Measurements from ENCODE around the gene C17orf50. TPM values are rescaled to one million over a fixed set of nuclear protein-coding genes. Genes with fewer than 3 reads are reported as not detected.
A peak's percentile ranks its signal among the peaks of the same experiment; 100 is the strongest.

C17orf50 gene
- total and polyA plus RNA-seq, 3 experiments from 2014 or later, result not detected

DNA sequence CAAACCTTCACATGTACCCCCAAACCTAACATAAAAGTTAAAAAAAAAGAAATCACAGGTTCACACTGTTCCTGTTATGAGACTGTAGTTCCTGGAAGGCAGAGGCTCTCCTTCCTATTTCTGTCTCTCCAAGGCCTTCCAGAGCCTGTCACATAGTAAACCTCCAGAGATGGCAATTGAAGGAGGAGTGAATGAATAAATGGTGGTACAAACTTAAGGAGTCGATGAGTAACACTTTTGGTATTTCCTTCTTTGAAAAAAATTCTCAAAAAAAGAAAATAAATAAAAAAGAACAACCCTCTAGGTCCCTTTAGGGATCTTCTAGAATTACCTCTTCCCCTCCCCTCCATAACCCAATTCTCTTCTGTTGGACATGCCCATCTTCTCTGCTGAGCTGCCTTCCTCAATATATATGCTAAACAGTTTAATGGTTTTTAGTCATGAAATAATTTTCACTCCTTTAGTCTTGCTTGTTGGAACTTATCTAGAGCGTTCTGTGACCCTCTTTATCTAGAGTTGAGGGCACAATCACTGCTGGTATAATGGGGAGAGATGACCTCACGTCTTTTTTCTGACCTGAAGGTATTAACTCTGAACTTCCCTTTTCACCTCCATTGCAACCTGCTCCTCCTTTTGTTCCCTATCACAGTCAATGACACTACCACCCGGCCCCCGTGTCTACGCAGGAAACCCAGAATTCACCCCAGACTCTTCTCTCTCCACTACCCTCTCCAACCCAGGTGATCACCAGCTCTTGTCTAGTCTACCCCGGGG, 46.9 kb downstream of the C17orf50 start:
- Mint-ChIP-seq H3K36me3 (peaks cover 0 to 18% (median 0%) of the 10 kb centered on the region in 3 donors), H3K4me3 (peak overlapping the region in 6 of 7 donors; percentile 56 to 99 (median 86)), H3K4me1 (peaks cover 36 to 43% (median 36%) of the 10 kb centered on the region in 3 donors), H3K9me3 (no peaks in the 10 kb centered on the region), H3K27me3 (no peaks in the 10 kb centered on the region), H3K27ac (peak overlapping the region; percentile 90 to 99 (median 97))
- Histone ChIP-seq H3K9me3 (ENCODE audit: low read length) (no peaks in the 10 kb centered on the region), H3K27ac (ENCODE audit: low read depth, low read length) (no peak overlapping the region), H3K4me1 (ENCODE audit: insufficient read depth, low read length) (peaks cover 31% of the 10 kb centered on the region), H3K4me3 (ENCODE audit: low read length) (no peak overlapping the region), H3K36me3 (ENCODE audit: insufficient read depth, low read length) (no peaks in the 10 kb centered on the region), H3K27me3 (ENCODE audit: insufficient read depth, low read length, poor library complexity, severe bottlenecking) (no peaks in the 10 kb centered on the region)
- CTCF ChIA-PET, result interaction anchor here (1.2 to 11.5 kb wide), 7 partner anchors 8 to 60 kb away, joined by 4 to 250 read pairs (median 10); partner anchors contain the start of gene C17orf50
- DNase-seq, result no peak
- POLR2A ChIA-PET, result interaction anchor here (2.0 to 3.4 kb wide), 2 partner anchors 13 to 42 kb away, joined by 6 to 66 read pairs; partner anchors contain the start of gene MMP28

DNA sequence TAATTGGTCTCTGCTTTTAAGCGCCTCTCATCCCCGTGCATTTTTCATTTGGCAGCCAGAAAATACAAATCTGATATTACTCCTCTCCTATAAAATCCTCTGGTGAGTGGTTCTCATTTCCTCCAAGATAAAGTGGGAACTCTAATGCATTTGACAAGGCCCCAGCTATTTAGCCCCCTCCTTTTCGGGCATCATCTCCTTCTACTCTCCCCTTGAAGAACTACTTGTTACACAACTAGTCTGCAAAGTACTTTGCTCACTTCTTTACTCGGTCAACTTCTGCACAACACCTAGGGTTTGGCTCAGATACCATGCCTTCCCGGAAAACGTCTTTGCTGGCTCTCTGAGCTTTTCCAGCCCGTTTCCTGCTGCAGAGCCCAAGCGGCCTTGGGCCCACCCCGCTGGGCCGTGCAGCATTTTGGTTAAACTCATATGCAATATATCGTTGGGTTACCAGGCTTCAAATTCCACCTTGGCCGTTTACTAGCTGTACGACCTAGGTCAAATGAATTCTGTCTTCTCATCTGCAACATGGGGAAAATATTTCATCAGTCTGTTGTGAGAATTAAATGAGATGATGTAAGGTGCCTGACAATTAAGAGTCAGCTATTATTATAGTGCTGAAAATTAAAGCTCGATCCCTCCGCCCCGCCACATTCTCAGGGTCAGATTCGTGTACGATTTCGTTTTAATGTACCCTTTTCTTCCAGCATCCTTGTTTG, 47.7 kb downstream of the C17orf50 start:
- H3K36me3 ChIP-seq (ENCODE audit: insufficient read depth, low read length), result no peaks in the 10 kb centered on the region
- peak overlapping the region; percentile 83 for H3K4me3 ChIP-seq (ENCODE audit: low read length)
- H3K27ac Mint-ChIP-seq, result peak overlapping the region; percentile 90 to 99 (median 97)
- peak overlapping the region; percentile 90 to 99 (median 97) for H3K4me3 Mint-ChIP-seq
- no peaks in the 10 kb centered on the region for H3K27me3 Mint-ChIP-seq
- peaks cover 0 to 23% (median 0%) of the 10 kb centered on the region in 3 donors for H3K36me3 Mint-ChIP-seq
- no peaks in the 10 kb centered on the region for H3K9me3 Mint-ChIP-seq
- DNase-seq, result no peak
- H3K9me3 ChIP-seq (ENCODE audit: low read length), result no peaks in the 10 kb centered on the region
- H3K4me1 Mint-ChIP-seq, result peaks cover 43 to 51% (median 44%) of the 10 kb centered on the region in 3 donors
- POLR2A ChIA-PET, result interaction anchor here (0.6 to 3.4 kb wide), 18 partner anchors 12 to 745 kb away, joined by 3 to 66 read pairs (median 4); partner anchors contain the start of genes AP2B1, CCL5, MMP28 and NLE1
- H3K4me1 ChIP-seq (ENCODE audit: insufficient read depth, low read length), result peaks cover 39% of the 10 kb centered on the region
- CTCF ChIA-PET, result interaction anchor here (0.8 to 11.5 kb wide), 31 partner anchors 9 to 727 kb away, joined by 3 to 250 read pairs (median 4); partner anchors contain the start of genes C17orf50, CCL5 and PIGW
- peak overlapping the region; percentile 83 for H3K27ac ChIP-seq (ENCODE audit: low read depth, low read length)
- no peaks in the 10 kb centered on the region for H3K27me3 ChIP-seq (ENCODE audit: insufficient read depth, low read length, poor library complexity, severe bottlenecking)

DNA sequence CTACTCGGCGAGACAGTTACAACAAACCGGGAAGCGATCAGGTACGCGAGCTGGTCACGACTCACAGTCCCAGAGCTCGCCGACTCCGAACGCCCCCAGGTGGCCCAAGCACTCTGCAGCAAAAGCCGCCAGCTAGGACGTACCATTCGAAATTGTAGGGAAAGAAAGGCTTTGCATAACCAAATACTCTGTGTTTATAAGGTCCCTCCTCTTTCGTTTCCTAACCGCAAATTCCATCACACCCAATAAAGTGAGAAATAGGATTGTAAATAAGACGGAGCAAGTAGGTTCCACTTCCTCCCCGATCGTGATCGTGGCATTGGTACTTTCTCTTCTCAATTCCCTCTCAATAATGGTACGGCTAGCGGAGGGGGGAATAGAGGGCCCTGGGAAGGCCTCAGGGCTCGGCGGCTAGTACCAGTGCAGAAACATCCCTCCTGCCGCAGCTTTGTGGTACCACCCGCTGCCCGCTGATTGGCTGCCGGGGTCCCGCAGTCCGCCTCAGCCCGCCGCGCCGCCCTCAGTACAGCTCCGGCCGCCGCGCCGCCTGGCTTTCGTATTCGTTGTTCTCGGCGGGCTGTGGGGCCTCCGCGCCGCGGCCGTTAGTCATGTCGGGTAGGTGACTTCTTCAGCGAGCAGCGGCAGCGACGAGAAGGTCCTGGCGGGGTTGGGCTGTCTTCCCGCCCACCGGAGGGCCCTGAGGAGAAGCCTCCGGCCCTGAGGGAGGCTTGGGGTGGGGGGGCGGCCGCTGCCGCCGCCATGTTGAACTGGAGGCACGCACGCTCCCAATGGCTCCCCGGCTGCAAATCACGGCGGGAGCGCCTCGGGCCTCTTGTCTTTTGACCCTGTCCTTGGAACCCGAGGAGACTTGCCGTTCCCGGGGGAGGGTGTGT, 48.5 kb downstream of the C17orf50 start, which contains the start of gene TAF15:
Gene TAF15, plus strand, starts transcription at position 523 of the 893 bp plus-strand sequence. Its CDS starts 86 bp downstream, at position 609.
- Histone ChIP-seq H3K4me3 (ENCODE audit: low read length) (peak within 1 kb of the TSS; percentile 83), H3K27me3 (ENCODE audit: insufficient read depth, low read length, poor library complexity, severe bottlenecking) (no peaks in the 10 kb centered on the region), H3K36me3 (ENCODE audit: insufficient read depth, low read length) (no peaks in the 10 kb centered on the region), H3K9me3 (ENCODE audit: low read length) (no peaks in the 10 kb centered on the region), H3K27ac (ENCODE audit: low read depth, low read length) (peak within 1 kb of the TSS; percentile 83), H3K4me1 (ENCODE audit: insufficient read depth, low read length) (peaks cover 44% of the 10 kb centered on the region)
- peak; percentile 94 to 97 (median 97) for DNase-seq
- Mint-ChIP-seq H3K27me3 (no peaks in the 10 kb centered on the region), H3K27ac (peak within 1 kb of the TSS; percentile 90 to 99 (median 97)), H3K36me3 (peaks cover 0 to 27% (median 0%) of the 10 kb centered on the region in 3 donors), H3K9me3 (no peaks in the 10 kb centered on the region), H3K4me3 (peak within 1 kb of the TSS; percentile 90 to 99 (median 97)), H3K4me1 (peaks cover 49 to 59% (median 49%) of the 10 kb centered on the region in 3 donors)
- CTCF ChIA-PET, result interaction anchor here (0.8 to 11.5 kb wide), 32 partner anchors 8 to 726 kb away, joined by 3 to 250 read pairs (median 4); partner anchors contain the start of genes AP2B1, C17orf50, CCL5 and PIGW
- POLR2A ChIA-PET, result interaction anchor here (0.6 to 3.4 kb wide), 22 partner anchors 12 to 746 kb away, joined by 3 to 66 read pairs (median 4); partner anchors contain the start of genes AP2B1, CCL5, MMP28 and NLE1

DNA sequence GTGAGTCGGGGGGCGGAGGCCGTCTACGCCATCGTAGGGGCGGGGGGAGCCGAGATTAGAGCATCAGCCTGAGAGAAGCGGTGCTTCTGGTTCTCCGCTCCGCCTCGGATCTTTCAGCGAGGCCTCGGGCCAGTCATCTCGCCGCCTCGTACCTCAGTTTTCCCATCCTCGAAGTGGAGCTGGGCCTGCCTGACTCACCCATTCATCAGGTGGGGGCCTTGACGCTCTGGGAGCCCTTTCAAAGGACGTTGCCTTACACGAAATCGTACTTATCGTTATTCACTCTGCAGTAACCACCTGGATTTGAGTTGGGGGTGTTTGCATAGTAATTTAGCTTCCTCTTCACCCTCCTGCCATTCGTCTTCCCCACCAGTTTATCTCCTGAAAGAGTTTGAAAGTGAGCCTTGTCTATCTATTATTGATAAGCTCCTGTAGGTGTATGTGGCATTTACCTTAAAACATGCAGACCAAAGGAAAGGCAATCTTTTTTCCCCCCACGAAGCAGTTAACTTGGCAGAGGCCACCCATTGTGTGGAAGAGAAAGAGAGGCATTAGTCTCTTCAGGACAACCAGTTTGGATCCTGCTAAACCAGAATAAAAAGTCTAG, 49.3 kb downstream of the C17orf50 start:
- Mint-ChIP-seq H3K27ac (peak overlapping the region; percentile 90 to 99 (median 97)), H3K36me3 (peaks cover 0 to 29% (median 0%) of the 10 kb centered on the region in 3 donors), H3K4me1 (peaks cover 52 to 61% (median 56%) of the 10 kb centered on the region in 3 donors), H3K4me3 (peak overlapping the region; percentile 90 to 99 (median 97)), H3K27me3 (no peaks in the 10 kb centered on the region), H3K9me3 (no peaks in the 10 kb centered on the region)
- Histone ChIP-seq H3K36me3 (ENCODE audit: insufficient read depth, low read length) (no peaks in the 10 kb centered on the region), H3K9me3 (ENCODE audit: low read length) (no peaks in the 10 kb centered on the region), H3K27me3 (ENCODE audit: insufficient read depth, low read length, poor library complexity, severe bottlenecking) (no peaks in the 10 kb centered on the region), H3K27ac (ENCODE audit: low read depth, low read length) (peak overlapping the region; percentile 83), H3K4me1 (ENCODE audit: insufficient read depth, low read length) (peaks cover 45% of the 10 kb centered on the region), H3K4me3 (ENCODE audit: low read length) (peak overlapping the region; percentile 83)
- CTCF ChIA-PET, result interaction anchor here (0.9 to 11.5 kb wide), 12 partner anchors 13 to 725 kb away, joined by 3 to 250 read pairs (median 3); partner anchors contain the start of genes AP2B1, C17orf50, CCL5 and PIGW
- POLR2A ChIA-PET, result interaction anchor here (0.8 to 3.4 kb wide), 5 partner anchors 15 to 232 kb away, joined by 3 to 66 read pairs (median 5); partner anchors contain the start of genes MMP28 and PEX12
- peak in 1 of 5 donors; percentile 7 for DNase-seq

DNA sequence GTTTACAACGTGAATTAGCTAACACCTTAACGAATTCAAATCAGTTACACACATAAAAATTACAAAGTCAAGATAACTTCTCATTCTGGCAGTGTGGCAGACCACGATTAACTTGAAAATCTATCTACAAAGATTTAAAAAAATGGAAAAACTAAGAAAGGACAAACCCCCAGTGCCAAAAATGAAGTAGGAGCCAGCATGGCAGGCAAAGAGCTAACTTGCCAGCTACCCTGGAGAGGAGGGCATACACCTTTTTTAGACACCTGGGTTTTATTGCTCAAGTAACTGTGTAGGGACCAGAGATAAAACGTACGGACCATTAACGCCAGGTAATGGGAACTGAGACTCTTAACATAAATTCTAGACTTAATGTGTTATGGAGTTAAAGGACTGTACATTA, 51.1 kb downstream of the C17orf50 start:
- CTCF ChIA-PET, result interaction anchor here (1.7 to 11.5 kb wide), 2 partner anchors 37 to 49 kb away, joined by 4 to 250 read pairs; partner anchors contain the start of gene C17orf50
- H3K4me1 ChIP-seq (ENCODE audit: insufficient read depth, low read length), result peaks cover 57% of the 10 kb centered on the region
- Mint-ChIP-seq H3K36me3 (peaks cover 0 to 46% (median 0%) of the 10 kb centered on the region in 3 donors), H3K27me3 (no peaks in the 10 kb centered on the region), H3K4me3 (peak overlapping the region; percentile 25 to 99 (median 59)), H3K4me1 (peaks cover 69 to 79% (median 73%) of the 10 kb centered on the region in 3 donors), H3K27ac (peak overlapping the region in 4 of 8 donors; percentile 29 to 73 (median 49)), H3K9me3 (no peaks in the 10 kb centered on the region)
- no peaks in the 10 kb centered on the region for H3K9me3 ChIP-seq (ENCODE audit: low read length)
- POLR2A ChIA-PET, result no interaction called here
- no peak overlapping the region for H3K4me3 ChIP-seq (ENCODE audit: low read length)
- DNase-seq, result no peak
- H3K27me3 ChIP-seq (ENCODE audit: insufficient read depth, low read length, poor library complexity, severe bottlenecking), result no peaks in the 10 kb centered on the region
- H3K27ac ChIP-seq (ENCODE audit: low read depth, low read length), result no peak overlapping the region
- no peaks in the 10 kb centered on the region for H3K36me3 ChIP-seq (ENCODE audit: insufficient read depth, low read length)

DNA sequence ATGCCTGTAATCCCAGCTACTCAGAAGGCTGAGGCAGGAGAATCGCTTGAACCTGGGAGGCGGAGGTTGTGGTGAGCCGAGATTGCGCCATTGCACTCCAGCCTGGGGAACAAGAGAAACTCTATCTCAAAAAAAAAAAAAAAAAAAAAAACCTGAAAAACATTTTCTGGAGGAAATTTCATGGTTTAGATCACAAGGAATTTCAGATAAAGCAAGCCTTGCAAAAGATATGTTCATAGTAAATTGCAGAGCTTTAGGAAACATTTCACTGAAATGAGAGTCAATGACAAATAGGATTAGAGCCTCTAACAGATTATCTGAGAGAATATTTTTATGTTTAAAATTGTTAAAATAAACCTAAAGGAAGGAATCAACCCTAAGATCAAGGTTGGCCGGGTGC, 51.8 kb downstream of the C17orf50 start:
- H3K9me3 ChIP-seq (ENCODE audit: low read length), result no peaks in the 10 kb centered on the region
- H3K4me3 Mint-ChIP-seq, result peak overlapping the region in 1 of 7 donors; percentile 98
- no peaks in the 10 kb centered on the region for H3K9me3 Mint-ChIP-seq
- H3K27me3 ChIP-seq (ENCODE audit: insufficient read depth, low read length, poor library complexity, severe bottlenecking), result no peaks in the 10 kb centered on the region
- H3K27ac ChIP-seq (ENCODE audit: low read depth, low read length), result no peak overlapping the region
- DNase-seq, result no peak
- ChIA-PET CTCF (interaction anchor here (1.7 to 11.5 kb wide), 2 partner anchors 37 to 49 kb away, joined by 4 to 250 read pairs; partner anchors contain the start of gene C17orf50), POLR2A (no interaction called here)
- peak overlapping the region in 3 of 8 donors; percentile 17 to 75 (median 54) for H3K27ac Mint-ChIP-seq
- H3K4me3 ChIP-seq (ENCODE audit: low read length), result no peak overlapping the region
- H3K36me3 Mint-ChIP-seq, result peaks cover 0 to 51% (median under 1%) of the 10 kb centered on the region in 3 donors
- no peaks in the 10 kb centered on the region for H3K27me3 Mint-ChIP-seq
- H3K36me3 ChIP-seq (ENCODE audit: insufficient read depth, low read length), result no peaks in the 10 kb centered on the region
- peaks cover 69 to 85% (median 79%) of the 10 kb centered on the region in 3 donors for H3K4me1 Mint-ChIP-seq
- peaks cover 57% of the 10 kb centered on the region for H3K4me1 ChIP-seq (ENCODE audit: insufficient read depth, low read length)

All from CD8-positive, alpha-beta memory T cell (primary cell).